Gastrocnemius medialis (tissue), 4 donors: ENCODE measurements around the gene OR2A2. TPM values are rescaled to one million over a fixed set of nuclear protein-coding genes. Genes with fewer than 3 reads are reported as not detected.

Experiments used
- ATAC-seq, 2 donors: fragments of 150-250 bp; one replicate each; pipeline ENCODE4 v1.9.1; 2016
- DNase-seq, 2 donors: peaks; one replicate each; pipeline ENCODE4 v3.0.0-alpha.2; 2019
- H3K27ac ChIP-seq, 4 donors: fragments of 200-600 bp; sonication (generic); 1 replicate in 1 of 4; 2 replicates in 3 of 4; pipeline ENCODE4 v1.5.1; 2016 to 2018; ENCODE audit warnings: mild to moderate bottlenecking in 2 of 4, moderate library complexity in 1 of 4
- H3K27me3 ChIP-seq, 3 donors: fragments of 200-600 bp; sonication (generic) in 2 of 3; 1 replicate in 1 of 3; 2 replicates in 2 of 3; pipeline versions ENCODE4 v1.5.1 to v1.6.0; 2016 to 2019; ENCODE audit warnings: mild to moderate bottlenecking in 1 of 3, moderate library complexity in 1 of 3
- H3K36me3 ChIP-seq, 2 donors: fragments of 200-600 bp; sonication (generic) in 1 of 2; one replicate each; pipeline ENCODE4 v1.5.1; 2017 to 2018
- H3K4me1 ChIP-seq, 2 donors: fragments of 200-600 bp; sonication (generic) in 1 of 2; one replicate each; pipeline ENCODE4 v1.5.1; 2016 to 2017; ENCODE audit warnings: mild to moderate bottlenecking in 2 of 2
- H3K4me3 ChIP-seq, 4 donors: fragments of 200-600 bp; sonication (generic) in 3 of 4; 1 replicate in 1 of 4; 2 replicates in 3 of 4; pipeline ENCODE4 v1.5.1; 2016 to 2019; ENCODE audit warnings: mild to moderate bottlenecking in 2 of 4
- H3K9me3 ChIP-seq, 3 donors: fragments of 200-600 bp; sonication (generic) in 2 of 3; 1 replicate in 1 of 3; 2 replicates in 2 of 3; pipeline ENCODE4 v1.5.1; 2016 to 2019
- CTCF ChIP-seq, 5 experiments: fragments of 450-650 bp in 3 of 5; fragments of 200-600 bp in 2 of 5; sonication (generic) in 2 of 5; IDR thresholded peaks in 4 of 5; conservative IDR thresholded peaks in 1 of 5; 1 replicate in 4 of 5; 2 replicates in 1 of 5; pipeline ENCODE4 v1.5.1; 2016 to 2019; ENCODE audit warnings: antibody characterized with exemption in 5 of 5, mild to moderate bottlenecking in 3 of 5, moderate library complexity in 3 of 5
- POLR2A ChIP-seq, 2 donors: fragments of 450-650 bp; IDR thresholded peaks; one replicate each; pipeline ENCODE4 v1.6.1; 2017; ENCODE audit warnings: antibody characterized with exemption in 2 of 2, mild to moderate bottlenecking in 2 of 2, moderate library complexity in 2 of 2
- in situ Hi-C, 4 donors: fragments of 200-750 bp; cut with MboI; loops; one replicate each; pipeline versions ENCODE4 v1.15.0 to v1.8.0; 2017; ENCODE audit warnings: low sequenced_read_pairs in 4 of 4
- intact Hi-C: fragments of 100-400 bp; cut with DNase I; formaldehyde crosslinking; loops from one replicate; pipeline ENCODE4 v1.15.1; 2023; ENCODE audit warnings: low total_unique reads
- total RNA-seq, 4 donors: library from RNA; depleted of rRNA; stranded (reverse); fragments of >200 nt; gene quantifications; one replicate each; pipeline versions ENCODE4 v1.1.0 to v1.2.3, GENCODE V29; 2016

Gene OR2A2
- total RNA-seq, 4 donors from 2014 or later, result not detected

GRCh38 chr7:144130730-144131129 lies 21.3 kb downstream of the OR2A2 start:
- in situ Hi-C loops, result no loop called here
- no peak for TF ChIP-seq POLR2A (IDR thresholded peaks at IDR 0.05)
- no peak for TF ChIP-seq CTCF (IDR thresholded peaks at IDR 0.05 in 4 of 5, conservative IDR thresholded peaks at IDR 0.05 in 1 of 5)
- Histone ChIP-seq H3K27me3 (no peaks in the 10 kb centered on the region), H3K4me3 (no peak overlapping the region), H3K9me3 (no peaks in the 10 kb centered on the region), H3K36me3 (no peaks in the 10 kb centered on the region), H3K27ac (no peak overlapping the region), H3K4me1 (no peaks in the 10 kb centered on the region)
- intact Hi-C loops, result loop anchor here (10.0 kb wide), 1 partner anchor 626 kb away; no protein-coding TSS in a partner anchor
- no peak for DNase-seq
- no peak for ATAC-seq

- intact Hi-C loops, result loop anchor here (10.0 kb wide), 1 partner anchor 627 kb away; no protein-coding TSS in a partner anchor
- in situ Hi-C loops, result no loop called here
Measured at GRCh38 chr7:144132262-144132661, 22.9 kb downstream of the OR2A2 start.

DNA sequence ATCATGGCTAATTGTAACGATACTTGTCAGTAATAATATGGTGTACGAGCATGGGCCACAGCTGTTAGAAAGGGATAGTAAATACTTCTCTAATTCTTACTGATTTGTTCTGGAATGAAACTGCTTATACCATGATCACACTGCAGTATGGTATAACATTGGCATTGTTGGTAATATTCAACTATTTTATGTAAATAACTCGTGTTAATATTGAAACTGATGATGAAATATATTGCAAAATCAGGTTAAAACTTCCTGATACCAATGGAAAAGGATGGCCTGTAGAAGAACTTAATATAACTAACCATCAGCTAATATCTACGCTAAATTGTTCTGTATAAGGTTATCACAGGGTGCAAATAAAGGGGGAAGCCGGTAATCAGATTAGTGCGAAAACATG lies 23.9 kb downstream of the OR2A2 start:
- intact Hi-C loops (loop anchor here (10.0 kb wide), 1 partner anchor 629 kb away; no protein-coding TSS in a partner anchor), in situ Hi-C loops (no loop called here)
- no peaks in the 10 kb centered on the region for H3K27me3 ChIP-seq
- no peaks in the 10 kb centered on the region for H3K4me1 ChIP-seq
- ATAC-seq (no peak), DNase-seq (no peak)
- no peak for TF ChIP-seq CTCF (IDR thresholded peaks at IDR 0.05 in 4 of 5, conservative IDR thresholded peaks at IDR 0.05 in 1 of 5)
- no peak for TF ChIP-seq POLR2A (IDR thresholded peaks at IDR 0.05)
- no peak overlapping the region for H3K27ac ChIP-seq
- no peaks in the 10 kb centered on the region for H3K9me3 ChIP-seq
- no peak overlapping the region for H3K4me3 ChIP-seq
- no peaks in the 10 kb centered on the region for H3K36me3 ChIP-seq

More at GRCh38 chr7:144132262-144132661, 22.9 kb downstream of the OR2A2 start:
- H3K27ac ChIP-seq, result no peak overlapping the region
- no peaks in the 10 kb centered on the region for H3K4me1 ChIP-seq
- no peak for DNase-seq
- H3K36me3 ChIP-seq, result no peaks in the 10 kb centered on the region
- no peak overlapping the region for H3K4me3 ChIP-seq
- TF ChIP-seq POLR2A (IDR thresholded peaks at IDR 0.05), result no peak
- no peak for TF ChIP-seq CTCF (IDR thresholded peaks at IDR 0.05 in 4 of 5, conservative IDR thresholded peaks at IDR 0.05 in 1 of 5)
- ATAC-seq, result no peak
- no peaks in the 10 kb centered on the region for H3K27me3 ChIP-seq
- H3K9me3 ChIP-seq, result no peaks in the 10 kb centered on the region

DNA sequence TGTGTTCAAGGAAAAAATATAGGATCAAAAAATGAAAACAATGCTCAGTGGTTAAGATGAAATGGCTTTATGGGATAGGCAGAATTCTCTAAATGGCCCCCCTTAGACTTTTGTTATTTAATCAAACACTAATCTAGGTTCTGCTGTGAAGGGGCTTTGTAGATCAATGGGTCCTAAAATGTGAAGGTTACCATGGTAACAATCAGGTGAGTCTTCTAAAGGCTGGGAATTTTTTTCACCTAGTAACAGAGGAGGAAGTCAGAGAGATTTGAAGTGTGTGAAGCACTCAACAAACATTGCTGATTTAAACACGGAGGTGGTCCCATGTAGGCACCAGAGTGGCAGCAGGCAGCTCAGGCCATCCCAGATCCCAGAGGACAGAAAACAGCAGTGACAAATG lies 24.7 kb downstream of the OR2A2 start:
- H3K4me3 ChIP-seq, result no peak overlapping the region
- DNase-seq (no peak), ATAC-seq (no peak)
- TF ChIP-seq POLR2A (IDR thresholded peaks at IDR 0.05) (no peak), CTCF (IDR thresholded peaks at IDR 0.05 in 4 of 5, conservative IDR thresholded peaks at IDR 0.05 in 1 of 5) (no peak)
- no peaks in the 10 kb centered on the region for H3K4me1 ChIP-seq
- H3K27ac ChIP-seq, result no peak overlapping the region
- H3K27me3 ChIP-seq, result no peaks in the 10 kb centered on the region
- H3K9me3 ChIP-seq, result no peaks in the 10 kb centered on the region
- in situ Hi-C loops, result no loop called here
- intact Hi-C loops, result loop anchor here (10.0 kb wide), 1 partner anchor 629 kb away; no protein-coding TSS in a partner anchor
- no peaks in the 10 kb centered on the region for H3K36me3 ChIP-seq

GRCh38 chr7:144137501-144137900 lies 28.1 kb downstream of the OR2A2 start:
- Histone ChIP-seq H3K27ac (no peak overlapping the region), H3K9me3 (no peaks in the 10 kb centered on the region), H3K36me3 (no peaks in the 10 kb centered on the region), H3K4me3 (no peak overlapping the region), H3K27me3 (no peaks in the 10 kb centered on the region), H3K4me1 (no peaks in the 10 kb centered on the region)
- intact Hi-C loops, result loop anchor here (10.0 kb wide), 1 partner anchor 633 kb away; no protein-coding TSS in a partner anchor
- DNase-seq (no peak), ATAC-seq (no peak)
- TF ChIP-seq CTCF (IDR thresholded peaks at IDR 0.05 in 4 of 5, conservative IDR thresholded peaks at IDR 0.05 in 1 of 5) (no peak), POLR2A (IDR thresholded peaks at IDR 0.05) (no peak)
- in situ Hi-C loops, result no loop called here
